ENCODE results near the gene MIOX. TPM values are rescaled to one million over a fixed set of nuclear protein-coding genes. Genes with fewer than 3 reads are reported as not detected.

Gene MIOX
- total and polyA plus RNA-seq, 2 donors (not counting 3 experiments of a cell fraction or from before 2014, with no cell fraction given), result not detected

GRCh38 chr22:50437511-50438304, 49.0 kb upstream of the MIOX start:
- Histone ChIP-seq H3K36me3 (ENCODE audit: control insufficient read depth in 2 of 2, extremely low read depth in 1 of 2, insufficient read depth in 2 of 2, low read length in 2 of 2) (peaks cover 0 to 43% of the 10 kb centered on the region in 2 experiments), H3K9me1 (replicated peaks; ENCODE audit: control insufficient read depth, extremely low read depth, insufficient read depth, low read length) (no peaks in the 10 kb centered on the region), H3K4me3 (replicated peaks in 1 of 3; ENCODE audit: insufficient read depth in 1 of 3, low read depth in 1 of 3, low read length in 3 of 3) (no peak overlapping the region), H4K20me1 (replicated peaks; ENCODE audit: control insufficient read depth, extremely low read depth, insufficient read depth, low read length) (no peaks in the 10 kb centered on the region), H3K27ac (ENCODE audit: insufficient read depth, low read depth, low read length) (no peak overlapping the region), H2AFZ (ENCODE audit: low read depth, low read length) (no peak overlapping the region), H3K79me2 (ENCODE audit: control insufficient read depth, insufficient read depth, low read length) (no peaks in the 10 kb centered on the region), H3K4me1 (ENCODE audit: control insufficient read depth, extremely low read depth, insufficient read depth, low read length) (no peaks in the 10 kb centered on the region), H3K9me3 (replicated peaks; ENCODE audit: control insufficient read depth, insufficient read depth, low read length) (no peaks in the 10 kb centered on the region), H3K9ac (replicated peaks; ENCODE audit: extremely low read depth, insufficient read depth, low read length) (no peak overlapping the region), H3K27me3 (ENCODE audit: control insufficient read depth in 2 of 2, insufficient read depth in 2 of 2, low read length in 2 of 2) (no peaks in the 10 kb centered on the region), H3K4me2 (ENCODE audit: insufficient read depth, low read length) (no peak overlapping the region)
- ChIA-PET CTCF (no interaction called here), POLR2A (no interaction called here)
- dilution Hi-C loops (cut with MboI; ENCODE audit: extremely low pct_ligation_motif_present, low sequenced_read_pairs), result no loop called here
- BruUV-seq (replicated peaks), result no TSS peak
- no peak for DNase-seq (ENCODE audit: low read depth, low spot score)
- no peak for FAIRE-seq
- intact Hi-C loops (cut with micrococcal nuclease), result no loop called here
- TF ChIP-seq GATA2 (IDR thresholded peaks at IDR 0.05; ENCODE audit: insufficient read depth, insufficient read length, low read depth, low read length) (no peak), CTCF (IDR thresholded peaks at IDR 0.05; ENCODE audit: extremely low read depth in 1 of 2, insufficient read depth in 1 of 2, low read depth in 1 of 2, low read length in 2 of 2) (no peak), POLR2AphosphoS5 (IDR thresholded peaks at IDR 0.05; ENCODE audit: insufficient read depth, low read depth, low read length) (no peak), MAX (IDR thresholded peaks at IDR 0.05; ENCODE audit: insufficient read depth, insufficient read length) (no peak), EZH2 (IDR thresholded peaks at IDR 0.05; ENCODE audit: borderline replicate concordance, low read depth, low read length, severe bottlenecking) (no peak), FOS (IDR thresholded peaks at IDR 0.05; ENCODE audit: borderline replicate concordance, insufficient read depth, low read length) (no peak), MYC (IDR thresholded peaks at IDR 0.05; ENCODE audit: low read depth, low read length) (no peak), JUN (IDR thresholded peaks at IDR 0.05; ENCODE audit: borderline replicate concordance, insufficient read depth, insufficient read length, low read depth) (no peak), POLR2A (IDR thresholded peaks at IDR 0.05; ENCODE audit: low read depth, low read length) (no peak)
